Activated CD4-positive, alpha-beta T cell treated with anti-CD3 and anti-CD28 coated beads, Interleukin-2, amount 50 U/mL, for 48 hours (primary cell): ENCODE measurements around the gene C20orf144.

Experiments used
- DNase-seq, 2 experiments: peaks; one replicate each; pipeline ENCODE4 v3.0.0-alpha.2; 2020

The C20orf144 gene

GRCh38 chr20:33666293-33667244 lies 4.4 kb downstream of the C20orf144 start, which contains the start of gene ACTL10:
Gene ACTL10 (plus strand): TSS chr20:33666943. CDS start chr20:33667498, 555 bp downstream.
- DNase-seq: peak; percentile 94 to 96

- peak; percentile 53 to 62 for DNase-seq
Observed at GRCh38 chr20:33667245-33667675, 5.1 kb downstream of the C20orf144 start.

GRCh38 chr20:33667676-33668465 lies 5.7 kb downstream of the C20orf144 start:
- peak; percentile 80 to 84 for DNase-seq

GRCh38 chr20:33668466-33669155 lies 6.5 kb downstream of the C20orf144 start:
- DNase-seq: no peak

- no peak for DNase-seq
Observed at GRCh38 chr20:33669224-33669623, 7.1 kb downstream of the C20orf144 start.

- DNase-seq: no peak
Observed at GRCh38 chr20:33669873-33670640, 7.9 kb downstream of the C20orf144 start.

- no peak for DNase-seq
Observed at GRCh38 chr20:33670715-33671499, 8.8 kb downstream of the C20orf144 start.

- no peak for DNase-seq
Observed at GRCh38 chr20:33671573-33672288, 9.6 kb downstream of the C20orf144 start.

- DNase-seq: no peak
Observed at GRCh38 chr20:33672426-33673113, 10.4 kb downstream of the C20orf144 start.

- DNase-seq: no peak
Observed at GRCh38 chr20:33673114-33673409, 10.9 kb downstream of the C20orf144 start.

- DNase-seq: no peak
Observed at GRCh38 chr20:33673410-33674293, 11.5 kb downstream of the C20orf144 start.

GRCh38 chr20:33674294-33675135 lies 12.4 kb downstream of the C20orf144 start, which contains the start of gene NECAB3:
Gene NECAB3 (minus strand): TSS chr20:33674428. CDS start chr20:33674352, 76 bp downstream.
- DNase-seq: peak; percentile 69 to 75

- no peak for DNase-seq
Observed at GRCh38 chr20:33675136-33675959, 13.2 kb downstream of the C20orf144 start.

GRCh38 chr20:33676121-33676520 lies 14.0 kb downstream of the C20orf144 start:
- DNase-seq: no peak

- no peak for DNase-seq
Observed at GRCh38 chr20:33676652-33677645, 14.8 kb downstream of the C20orf144 start.
